Measurements from ENCODE around the gene LTV1. TPM values are rescaled to one million over a fixed set of nuclear protein-coding genes. Genes with fewer than 3 reads are reported as not detected.

LTV1 gene
- total RNA-seq, 1 donor = 23.0 TPM

DNA sequence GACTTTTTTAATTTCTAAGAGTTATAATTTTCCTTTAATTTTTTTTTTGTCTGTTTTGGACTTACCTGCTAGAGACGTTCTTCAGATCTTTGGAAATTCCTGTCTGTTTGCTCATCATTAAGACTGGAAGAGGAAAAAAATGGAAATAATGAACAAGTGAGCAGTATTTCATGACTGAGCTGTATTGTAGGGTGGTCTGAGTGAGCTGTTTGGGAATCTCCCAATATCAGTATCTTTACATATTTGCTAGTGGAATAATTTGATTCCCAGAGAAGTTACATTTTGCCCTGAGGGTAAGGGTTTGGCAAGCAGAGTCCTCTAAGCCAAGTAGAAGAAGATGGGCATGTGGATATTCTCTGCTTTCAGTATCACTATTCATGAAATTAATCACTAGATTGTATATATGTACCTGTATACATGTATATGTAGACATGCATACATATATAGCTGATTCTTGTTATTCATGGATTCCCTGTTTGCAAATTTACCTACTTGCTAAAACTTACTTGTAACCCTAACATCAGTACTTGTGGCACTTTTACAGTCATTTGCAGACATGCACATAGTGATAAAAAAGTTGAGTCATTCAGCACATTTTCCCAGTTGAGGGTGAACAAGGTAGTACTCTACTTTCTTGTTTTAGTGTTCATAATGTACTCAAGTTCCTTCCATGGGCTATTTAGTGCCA is 34.6 kb downstream of the LTV1 start:
- no peak for DNase-seq (ENCODE audit: low read depth)
- no peak overlapping the region for H3K4me3 ChIP-seq (ENCODE audit: low read depth, low read length)
- TF ChIP-seq, protein P1, sequence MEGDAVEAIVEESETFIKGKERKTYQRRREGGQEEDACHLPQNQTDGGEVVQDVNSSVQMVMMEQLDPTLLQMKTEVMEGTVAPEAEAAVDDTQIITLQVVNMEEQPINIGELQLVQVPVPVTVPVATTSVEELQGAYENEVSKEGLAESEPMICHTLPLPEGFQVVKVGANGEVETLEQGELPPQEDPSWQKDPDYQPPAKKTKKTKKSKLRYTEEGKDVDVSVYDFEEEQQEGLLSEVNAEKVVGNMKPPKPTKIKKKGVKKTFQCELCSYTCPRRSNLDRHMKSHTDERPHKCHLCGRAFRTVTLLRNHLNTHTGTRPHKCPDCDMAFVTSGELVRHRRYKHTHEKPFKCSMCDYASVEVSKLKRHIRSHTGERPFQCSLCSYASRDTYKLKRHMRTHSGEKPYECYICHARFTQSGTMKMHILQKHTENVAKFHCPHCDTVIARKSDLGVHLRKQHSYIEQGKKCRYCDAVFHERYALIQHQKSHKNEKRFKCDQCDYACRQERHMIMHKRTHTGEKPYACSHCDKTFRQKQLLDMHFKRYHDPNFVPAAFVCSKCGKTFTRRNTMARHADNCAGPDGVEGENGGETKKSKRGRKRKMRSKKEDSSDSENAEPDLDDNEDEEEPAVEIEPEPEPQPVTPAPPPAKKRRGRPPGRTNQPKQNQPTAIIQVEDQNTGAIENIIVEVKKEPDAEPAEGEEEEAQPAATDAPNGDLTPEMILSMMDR (IDR thresholded peaks at IDR 0.05; ENCODE audit: insufficient read depth, low read length) = no peak

DNA sequence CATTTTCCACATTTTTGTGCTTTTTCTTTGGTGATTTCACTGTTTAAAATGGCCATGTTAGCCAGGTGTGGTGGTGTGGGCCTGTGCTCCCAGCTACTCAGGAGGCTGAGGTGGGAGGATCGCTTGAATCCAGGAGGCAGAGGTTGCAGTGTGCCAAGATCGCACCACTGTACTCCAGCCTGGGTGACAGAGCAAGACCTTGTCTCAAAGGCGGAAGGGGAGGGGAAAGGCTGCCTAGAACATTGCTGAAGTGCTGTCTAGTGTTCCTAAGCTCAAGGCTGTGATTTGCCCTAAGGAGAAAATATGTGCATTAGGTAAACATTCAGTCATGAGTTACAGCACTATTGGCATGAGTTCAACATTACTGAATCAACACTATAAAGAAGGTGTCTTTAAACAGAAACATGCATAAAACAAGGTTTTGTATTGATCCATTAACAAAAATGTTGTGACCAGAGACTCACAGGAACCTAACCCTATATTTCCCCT is 35.2 kb downstream of the LTV1 start:
- TF ChIP-seq, protein P1 (IDR thresholded peaks at IDR 0.05; ENCODE audit: insufficient read depth, low read length) = no peak
- no peak for DNase-seq (ENCODE audit: low read depth)
- H3K4me3 ChIP-seq (ENCODE audit: low read depth, low read length) = no peak overlapping the region

DNA sequence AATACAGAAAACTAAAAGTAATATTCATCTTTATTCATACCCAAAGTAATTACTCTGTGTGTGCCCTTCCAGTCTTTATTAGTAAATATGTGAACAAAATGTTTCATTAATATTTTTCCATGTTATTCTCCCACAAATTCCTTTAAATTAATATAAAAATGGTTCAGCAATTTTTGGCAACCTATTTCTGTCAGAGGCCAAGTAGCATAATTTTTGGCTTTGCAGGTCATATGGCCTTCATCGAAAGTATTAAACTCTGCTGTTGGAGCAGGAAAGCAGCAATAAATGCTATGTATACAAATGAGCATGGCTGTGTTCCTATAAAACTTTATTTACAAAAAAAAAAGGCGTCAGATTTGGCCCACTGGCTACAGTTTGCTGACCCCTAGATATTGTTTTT is 37.3 kb downstream of the LTV1 start:
- TF ChIP-seq, protein P1 (IDR thresholded peaks at IDR 0.05; ENCODE audit: insufficient read depth, low read length) = no peak
- DNase-seq (ENCODE audit: low read depth) = no peak
- no peak overlapping the region for H3K4me3 ChIP-seq (ENCODE audit: low read depth, low read length)

DNA sequence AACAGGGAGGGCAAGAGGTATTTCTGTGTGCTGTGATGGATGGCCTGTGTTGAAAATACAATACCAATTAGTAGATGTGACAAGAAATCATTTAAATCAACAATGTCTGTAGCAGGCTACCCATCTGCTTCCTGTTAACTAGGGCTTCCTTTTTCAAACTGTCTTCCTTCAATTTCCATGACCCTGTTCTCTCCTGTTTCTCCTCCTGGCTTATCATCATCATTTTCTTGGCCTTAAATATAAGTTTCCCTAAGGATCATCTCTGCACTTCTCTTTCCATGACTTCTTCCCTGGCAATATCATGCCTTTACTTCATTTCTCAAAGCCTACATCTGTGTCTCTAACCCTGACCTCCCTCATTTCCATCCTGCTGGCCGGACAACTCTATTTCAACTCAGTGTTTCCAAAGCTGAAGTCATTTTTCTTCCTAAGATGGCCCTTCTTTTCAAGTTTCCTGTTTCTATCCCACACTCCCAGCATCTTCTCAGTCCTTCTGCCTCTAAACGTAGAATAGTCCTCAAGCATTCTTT is 39.3 kb downstream of the LTV1 start:
- TF ChIP-seq, protein P1 (IDR thresholded peaks at IDR 0.05; ENCODE audit: insufficient read depth, low read length) = no peak
- no peak for DNase-seq (ENCODE audit: low read depth)
- H3K4me3 ChIP-seq (ENCODE audit: low read depth, low read length) = no peak overlapping the region

DNA sequence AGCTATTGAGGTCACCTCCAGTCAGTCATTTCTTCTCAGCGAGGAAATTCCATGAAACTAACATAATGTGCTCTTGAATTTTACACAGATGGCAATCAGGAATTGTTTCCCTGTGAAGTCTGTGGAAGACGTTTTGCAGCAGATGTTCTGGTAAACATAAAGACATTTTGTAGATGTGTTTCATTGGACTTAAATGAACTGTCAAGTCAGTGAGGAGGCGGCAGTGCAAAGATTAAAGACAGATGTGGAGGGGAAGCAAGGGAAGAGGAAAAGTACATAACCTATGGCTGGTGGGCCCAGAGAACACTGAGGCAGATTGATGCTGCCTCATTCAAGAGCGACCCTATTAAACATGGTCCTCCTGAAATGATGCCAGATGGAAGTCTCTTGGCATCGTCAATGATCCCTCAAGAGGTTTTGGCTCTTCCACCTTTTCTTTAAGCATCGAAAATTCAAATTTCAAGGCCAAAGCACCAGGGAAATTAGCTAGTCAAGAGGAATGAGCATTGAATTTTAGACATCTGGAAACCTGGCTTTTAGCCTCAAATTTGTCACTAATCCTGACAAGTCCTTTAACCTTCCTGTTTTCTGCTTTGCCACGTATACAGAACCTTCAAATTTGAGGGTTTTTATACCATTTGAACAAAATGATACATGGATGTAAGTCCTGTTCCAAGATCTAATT is 41.2 kb downstream of the LTV1 start:
- H3K4me3 ChIP-seq (ENCODE audit: low read depth, low read length) = no peak overlapping the region
- TF ChIP-seq, protein P1 (IDR thresholded peaks at IDR 0.05; ENCODE audit: insufficient read depth, low read length) = no peak
- no peak for DNase-seq (ENCODE audit: low read depth)

DNA sequence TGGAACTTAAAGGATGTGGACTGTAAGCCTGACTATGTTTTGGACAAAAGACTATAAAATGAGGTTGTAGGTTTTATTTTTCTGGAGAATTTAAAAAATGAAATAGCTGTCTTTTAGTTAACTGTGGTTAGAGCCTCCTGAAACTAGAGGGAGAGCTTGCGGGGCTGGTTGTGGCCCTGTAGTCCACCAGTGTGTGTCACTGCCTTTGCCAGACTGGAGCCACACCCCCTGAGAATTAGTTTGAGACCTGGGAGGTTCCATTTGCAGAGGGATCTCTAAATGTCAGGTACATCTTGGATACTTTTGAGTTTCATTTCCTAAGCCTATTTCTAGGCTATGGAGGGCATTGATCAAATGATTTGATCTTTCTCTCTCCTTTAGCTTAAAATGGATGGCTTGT is 42.0 kb downstream of the LTV1 start:
- no peak overlapping the region for H3K4me3 ChIP-seq (ENCODE audit: low read depth, low read length)
- DNase-seq (ENCODE audit: low read depth) = no peak
- TF ChIP-seq, protein P1 (IDR thresholded peaks at IDR 0.05; ENCODE audit: insufficient read depth, low read length) = no peak

Measured in fibroblast of the aortic adventitia (primary cell).